Measurements from ENCODE around the gene ITGB6. TPM values are rescaled to one million over a fixed set of nuclear protein-coding genes. Genes with fewer than 3 reads are reported as not detected.

Gene ITGB6
- total RNA-seq, 2 donors from 2014 or later, result 0.24 TPM; not detected in 1

- peaks cover 59% of the 10 kb centered on the region for H3K9me3 ChIP-seq (ENCODE audit: control insufficient read depth, low read length)
- DNase-seq, result no peak
- no peak overlapping the region for H3K27ac Mint-ChIP-seq
- H3K36me3 ChIP-seq (ENCODE audit: control insufficient read depth, insufficient read depth, low read length), result no peaks in the 10 kb centered on the region
- WGBS, 2 experiments (ENCODE audit: insufficient coverage in 1 of 2, insufficient read length in 1 of 2), result 90 to 100% methylated on average over 2 of the region's 3 CpGs
- TF ChIP-seq CTCF (conservative IDR thresholded peaks at IDR 0.05), result peak; percentile 53
- no peak overlapping the region for H3K9ac ChIP-seq (ENCODE audit: extremely low read depth, low read length, poor library complexity, severe bottlenecking)
- no peaks in the 10 kb centered on the region for H3K27me3 ChIP-seq (ENCODE audit: control insufficient read depth, insufficient read depth, low read length, poor library complexity, severe bottlenecking)
- no peaks in the 10 kb centered on the region for H3K4me1 ChIP-seq (ENCODE audit: control insufficient read depth, insufficient read depth, low read length)
- H3K27me3 Mint-ChIP-seq (ENCODE audit: insufficient read depth), result peaks cover 2% of the 10 kb centered on the region
- no peak overlapping the region for H3K4me3 Mint-ChIP-seq
- no peak overlapping the region for H3K27ac ChIP-seq (ENCODE audit: low read depth, low read length)
- H3K4me1 Mint-ChIP-seq, result no peaks in the 10 kb centered on the region
- H3K36me3 Mint-ChIP-seq (ENCODE audit: low read depth), result peaks cover 9% of the 10 kb centered on the region
- H3K4me3 ChIP-seq (ENCODE audit: low read length), result no peak overlapping the region
- H3K9me3 Mint-ChIP-seq, result peaks cover 70% of the 10 kb centered on the region
Measured at GRCh38 chr2:160085662-160086061, 114.4 kb downstream of the ITGB6 start.

- H3K9me3 ChIP-seq (ENCODE audit: control insufficient read depth, low read length), result peaks cover 29% of the 10 kb centered on the region
Measured at GRCh38 chr2:160077912-160078810, 121.9 kb downstream of the ITGB6 start.

GRCh38 chr2:160076914-160077313, 123.2 kb downstream of the ITGB6 start:
- peaks cover 5% of the 10 kb centered on the region for H3K4me1 Mint-ChIP-seq
- no peak overlapping the region for H3K27ac Mint-ChIP-seq
- Histone ChIP-seq H3K9ac (ENCODE audit: extremely low read depth, low read length, poor library complexity, severe bottlenecking) (no peak overlapping the region), H3K4me1 (ENCODE audit: control insufficient read depth, insufficient read depth, low read length) (no peaks in the 10 kb centered on the region), H3K9me3 (ENCODE audit: control insufficient read depth, low read length) (peaks cover 29% of the 10 kb centered on the region), H3K27ac (ENCODE audit: low read depth, low read length) (no peak overlapping the region), H3K27me3 (ENCODE audit: control insufficient read depth, insufficient read depth, low read length, poor library complexity, severe bottlenecking) (no peaks in the 10 kb centered on the region), H3K36me3 (ENCODE audit: control insufficient read depth, insufficient read depth, low read length) (no peaks in the 10 kb centered on the region), H3K4me3 (ENCODE audit: low read length) (no peak overlapping the region)
- 88 to 91% methylated on average over 3 to 4 of the region's 4 CpGs for WGBS, 2 experiments (ENCODE audit: insufficient coverage in 1 of 2, insufficient read length in 1 of 2)
- H3K36me3 Mint-ChIP-seq (ENCODE audit: low read depth), result no peaks in the 10 kb centered on the region
- H3K4me3 Mint-ChIP-seq, result no peak overlapping the region
- H3K27me3 Mint-ChIP-seq (ENCODE audit: insufficient read depth), result no peaks in the 10 kb centered on the region
- peaks cover 23% of the 10 kb centered on the region for H3K9me3 Mint-ChIP-seq
- no peak for TF ChIP-seq CTCF (conservative IDR thresholded peaks at IDR 0.05)
- no peak for DNase-seq

More at GRCh38 chr2:160077912-160078810, 121.9 kb downstream of the ITGB6 start:
- Histone ChIP-seq H3K27me3 (ENCODE audit: control insufficient read depth, insufficient read depth, low read length, poor library complexity, severe bottlenecking) (no peaks in the 10 kb centered on the region), H3K4me1 (ENCODE audit: control insufficient read depth, insufficient read depth, low read length) (no peaks in the 10 kb centered on the region), H3K27ac (ENCODE audit: low read depth, low read length) (no peak overlapping the region), H3K4me3 (ENCODE audit: low read length) (no peak overlapping the region), H3K36me3 (ENCODE audit: control insufficient read depth, insufficient read depth, low read length) (no peaks in the 10 kb centered on the region), H3K9ac (ENCODE audit: extremely low read depth, low read length, poor library complexity, severe bottlenecking) (no peak overlapping the region)
- Mint-ChIP-seq H3K27me3 (ENCODE audit: insufficient read depth) (no peaks in the 10 kb centered on the region), H3K4me1 (peaks cover 1% of the 10 kb centered on the region), H3K27ac (no peak overlapping the region), H3K9me3 (peaks cover 24% of the 10 kb centered on the region), H3K4me3 (no peak overlapping the region), H3K36me3 (ENCODE audit: low read depth) (no peaks in the 10 kb centered on the region)
- 95 to 100% methylated on average over 2 to 3 of the region's 4 CpGs for WGBS, 2 experiments (ENCODE audit: insufficient coverage in 1 of 2, insufficient read length in 1 of 2)
- no peak for DNase-seq
- no peak for TF ChIP-seq CTCF (conservative IDR thresholded peaks at IDR 0.05)
